Breast epithelium (tissue), 4 donors: ENCODE results near the gene ARID1B. TPM values are rescaled to one million over a fixed set of nuclear protein-coding genes. Genes with fewer than 3 reads are reported as not detected.
A peak's percentile ranks its signal among the peaks of the same experiment; 100 is the strongest.

Source experiments
- DNase-seq, 2 donors: peaks; one replicate each; pipeline ENCODE4 v3.0.0-alpha.2; 2019; ENCODE audit warnings: low spot score in 2 of 2
- H3K27ac ChIP-seq, 2 donors: fragments of 200-600 bp; sonication (generic) in 1 of 2; one replicate each; pipeline ENCODE4 v1.5.1; 2016 to 2019; ENCODE audit warnings: mild to moderate bottlenecking in 1 of 2
- H3K27me3 ChIP-seq, 2 donors: fragments of 200-600 bp; sonication (generic) in 1 of 2; one replicate each; pipeline versions ENCODE4 v1.5.1 to v1.6.0; 2017 to 2019; ENCODE audit warnings: control low read depth in 1 of 2, mild to moderate bottlenecking in 1 of 2
- H3K36me3 ChIP-seq: fragments of 200-600 bp; one replicate; pipeline ENCODE4 v1.5.1; 2019
- H3K4me1 ChIP-seq, 2 donors: fragments of 200-600 bp; sonication (generic); one replicate each; pipeline ENCODE4 v1.5.1; 2016 to 2019; ENCODE audit warnings: control low read depth in 1 of 2
- H3K4me3 ChIP-seq, 3 donors: fragments of 200-600 bp; sonication (generic); 1 replicate in 2 of 3; 2 replicates in 1 of 3; pipeline ENCODE4 v1.5.1; 2016 to 2019; ENCODE audit warnings: mild to moderate bottlenecking in 3 of 3, moderate library complexity in 2 of 3
- H3K9me3 ChIP-seq, 2 donors: fragments of 200-600 bp; sonication (generic) in 1 of 2; one replicate each; pipeline ENCODE4 v1.5.1; 2016 to 2019; ENCODE audit warnings: control low read depth in 1 of 2
- POLR2A ChIP-seq: fragments of 450-650 bp; IDR thresholded peaks from one replicate; pipeline ENCODE4 v1.6.1; 2016; ENCODE audit warnings: antibody characterized with exemption, mild to moderate bottlenecking, moderate library complexity
- POLR2AphosphoS5 ChIP-seq, 3 donors: sonication (generic); formaldehyde crosslinking; IDR thresholded peaks; one replicate each; pipeline ENCODE4 v1.6.1; 2017; ENCODE audit warnings: antibody characterized with exemption in 3 of 3
- intact Hi-C: fragments of 100-400 bp; cut with DNase I; formaldehyde crosslinking; loops from one replicate; pipeline ENCODE4 v1.15.1; 2023; ENCODE audit warnings: low total_unique reads
- total RNA-seq, 3 donors: library from RNA; depleted of rRNA; stranded (reverse); fragments of >200 nt; gene quantifications; one replicate each; pipeline ENCODE4 v1.1.0, GENCODE V29; 2016
- TF ChIP-seq, protein P1 (sequence below), 3 donors: fragments of 450-650 bp; IDR thresholded peaks; one replicate each; pipeline ENCODE4 v1.5.1; 2016 to 2017; ENCODE audit warnings: antibody characterized with exemption in 3 of 3, mild to moderate bottlenecking in 3 of 3, moderate library complexity in 3 of 3

Gene ARID1B
- total RNA-seq, 3 donors from 2014 or later: 99.9 to 205 (median 131) TPM

DNA sequence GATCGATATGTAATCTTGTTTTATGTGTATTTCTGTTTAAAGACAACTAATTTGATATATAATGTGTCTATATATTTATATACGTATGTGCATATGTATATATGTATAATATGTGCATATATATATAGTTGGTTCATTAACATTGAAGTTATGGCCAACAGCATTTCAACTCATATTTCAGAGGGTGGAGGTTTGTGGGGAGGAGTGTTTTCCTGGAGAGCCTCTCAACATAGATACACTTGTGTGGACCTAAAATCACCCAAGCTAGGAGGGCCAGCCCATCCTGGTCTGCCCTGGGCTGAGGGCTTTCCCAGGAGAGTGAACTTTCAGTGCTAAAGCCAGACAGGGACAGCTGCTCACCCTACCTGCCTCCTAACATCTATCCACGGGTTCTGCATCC, 477.4 kb downstream of the ARID1B start:
- peak overlapping the region in 1 of 2 donors; percentile 83 for H3K27ac ChIP-seq
- intact Hi-C loops: no loop called here
- TF ChIP-seq POLR2A (no peak), POLR2AphosphoS5 (IDR thresholded peaks at IDR 0.05) (no peak)
- H3K36me3 ChIP-seq: no peaks in the 10 kb centered on the region
- H3K4me3 ChIP-seq: no peak overlapping the region
- H3K9me3 ChIP-seq: no peaks in the 10 kb centered on the region
- no peak for DNase-seq
- peaks cover 0 to 4% of the 10 kb centered on the region in 2 donors for H3K4me1 ChIP-seq
- no peaks in the 10 kb centered on the region for H3K27me3 ChIP-seq

- Histone ChIP-seq H3K27ac (no peak overlapping the region), H3K36me3 (no peaks in the 10 kb centered on the region), H3K4me1 (peaks cover 0 to 4% of the 10 kb centered on the region in 2 donors), H3K27me3 (no peaks in the 10 kb centered on the region), H3K4me3 (no peak overlapping the region), H3K9me3 (no peaks in the 10 kb centered on the region)
- DNase-seq: no peak
- TF ChIP-seq POLR2AphosphoS5 (IDR thresholded peaks at IDR 0.05): no peak
- TF ChIP-seq POLR2A: no peak
- TF ChIP-seq, protein P1, sequence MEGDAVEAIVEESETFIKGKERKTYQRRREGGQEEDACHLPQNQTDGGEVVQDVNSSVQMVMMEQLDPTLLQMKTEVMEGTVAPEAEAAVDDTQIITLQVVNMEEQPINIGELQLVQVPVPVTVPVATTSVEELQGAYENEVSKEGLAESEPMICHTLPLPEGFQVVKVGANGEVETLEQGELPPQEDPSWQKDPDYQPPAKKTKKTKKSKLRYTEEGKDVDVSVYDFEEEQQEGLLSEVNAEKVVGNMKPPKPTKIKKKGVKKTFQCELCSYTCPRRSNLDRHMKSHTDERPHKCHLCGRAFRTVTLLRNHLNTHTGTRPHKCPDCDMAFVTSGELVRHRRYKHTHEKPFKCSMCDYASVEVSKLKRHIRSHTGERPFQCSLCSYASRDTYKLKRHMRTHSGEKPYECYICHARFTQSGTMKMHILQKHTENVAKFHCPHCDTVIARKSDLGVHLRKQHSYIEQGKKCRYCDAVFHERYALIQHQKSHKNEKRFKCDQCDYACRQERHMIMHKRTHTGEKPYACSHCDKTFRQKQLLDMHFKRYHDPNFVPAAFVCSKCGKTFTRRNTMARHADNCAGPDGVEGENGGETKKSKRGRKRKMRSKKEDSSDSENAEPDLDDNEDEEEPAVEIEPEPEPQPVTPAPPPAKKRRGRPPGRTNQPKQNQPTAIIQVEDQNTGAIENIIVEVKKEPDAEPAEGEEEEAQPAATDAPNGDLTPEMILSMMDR (IDR thresholded peaks at IDR 0.05): no peak
- intact Hi-C loops: no loop called here
Measured at GRCh38 chr6:157255079-157255478, 477.9 kb downstream of the ARID1B start.

- intact Hi-C loops: no loop called here
- H3K27me3 ChIP-seq: no peaks in the 10 kb centered on the region
- H3K36me3 ChIP-seq: no peaks in the 10 kb centered on the region
- DNase-seq: no peak
- no peaks in the 10 kb centered on the region for H3K9me3 ChIP-seq
- H3K27ac ChIP-seq: no peak overlapping the region
- H3K4me1 ChIP-seq: no peaks in the 10 kb centered on the region
- H3K4me3 ChIP-seq: no peak overlapping the region
- TF ChIP-seq POLR2AphosphoS5 (IDR thresholded peaks at IDR 0.05) (no peak), POLR2A (no peak)
- TF ChIP-seq, protein P1 (IDR thresholded peaks at IDR 0.05): no peak
Measured at GRCh38 chr6:157258878-157259277, 481.7 kb downstream of the ARID1B start.

DNA sequence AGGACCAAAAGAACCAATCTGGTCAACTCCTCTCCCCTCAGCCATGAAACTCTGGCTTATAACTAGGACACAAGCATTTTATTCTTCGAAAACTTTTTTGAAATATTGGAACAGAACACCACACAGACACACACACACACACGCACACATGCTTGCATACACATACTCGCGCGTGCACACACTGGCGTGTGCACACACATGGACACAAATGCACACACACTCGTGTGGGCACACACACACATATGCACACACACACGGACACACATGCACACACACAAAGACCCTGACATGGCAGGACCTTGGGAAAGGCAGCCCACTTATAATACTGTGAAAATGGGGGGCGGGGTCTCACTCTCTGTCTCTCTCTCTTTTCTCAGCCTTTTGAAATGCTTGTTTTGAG, 482.3 kb downstream of the ARID1B start:
- no peaks in the 10 kb centered on the region for H3K36me3 ChIP-seq
- TF ChIP-seq POLR2AphosphoS5 (IDR thresholded peaks at IDR 0.05) (no peak), POLR2A (no peak)
- TF ChIP-seq, protein P1 (IDR thresholded peaks at IDR 0.05): no peak
- H3K4me1 ChIP-seq: no peaks in the 10 kb centered on the region
- H3K27me3 ChIP-seq: no peaks in the 10 kb centered on the region
- no peak for DNase-seq
- intact Hi-C loops: no loop called here
- H3K9me3 ChIP-seq: no peaks in the 10 kb centered on the region
- H3K27ac ChIP-seq: no peak overlapping the region
- no peak overlapping the region for H3K4me3 ChIP-seq
